ENCODE results near the gene ADAMTS17. TPM values are rescaled to one million over a fixed set of nuclear protein-coding genes. Genes with fewer than 3 reads are reported as not detected.

Gene ADAMTS17
- total RNA-seq, 1 experiment from 2014 or later, result 1.8 TPM

GRCh38 chr15:100106732-100107131 lies 235.0 kb downstream of the ADAMTS17 start (continued):
- TF ChIP-seq EMX1 (CRISPR knock-in tag; IDR thresholded peaks at IDR 0.05) (no peak), JAZF1 (CRISPR knock-in tag; IDR thresholded peaks at IDR 0.05) (no peak), FOXP1 (CRISPR knock-in tag; IDR thresholded peaks at IDR 0.05; ENCODE audit: borderline replicate concordance) (no peak), AR (CRISPR knock-in tag; IDR thresholded peaks at IDR 0.05) (no peak), NR3C1 (CRISPR knock-in tag; conservative IDR thresholded peaks at IDR 0.05; ENCODE audit: low read depth) (no peak), TEAD1 (CRISPR knock-in tag; IDR thresholded peaks at IDR 0.05) (no peak), ATF6 (CRISPR knock-in tag; IDR thresholded peaks at IDR 0.05) (no peak), SMAD4 (CRISPR knock-in tag; IDR thresholded peaks at IDR 0.05) (no peak), CTCF (IDR thresholded peaks at IDR 0.05) (no peak), ATF2 (CRISPR knock-in tag; IDR thresholded peaks at IDR 0.05; ENCODE audit: borderline replicate concordance, low read depth) (no peak), MXD4 (CRISPR knock-in tag; IDR thresholded peaks at IDR 0.05; ENCODE audit: borderline replicate concordance) (no peak)
- TF ChIP-seq, protein P1, sequence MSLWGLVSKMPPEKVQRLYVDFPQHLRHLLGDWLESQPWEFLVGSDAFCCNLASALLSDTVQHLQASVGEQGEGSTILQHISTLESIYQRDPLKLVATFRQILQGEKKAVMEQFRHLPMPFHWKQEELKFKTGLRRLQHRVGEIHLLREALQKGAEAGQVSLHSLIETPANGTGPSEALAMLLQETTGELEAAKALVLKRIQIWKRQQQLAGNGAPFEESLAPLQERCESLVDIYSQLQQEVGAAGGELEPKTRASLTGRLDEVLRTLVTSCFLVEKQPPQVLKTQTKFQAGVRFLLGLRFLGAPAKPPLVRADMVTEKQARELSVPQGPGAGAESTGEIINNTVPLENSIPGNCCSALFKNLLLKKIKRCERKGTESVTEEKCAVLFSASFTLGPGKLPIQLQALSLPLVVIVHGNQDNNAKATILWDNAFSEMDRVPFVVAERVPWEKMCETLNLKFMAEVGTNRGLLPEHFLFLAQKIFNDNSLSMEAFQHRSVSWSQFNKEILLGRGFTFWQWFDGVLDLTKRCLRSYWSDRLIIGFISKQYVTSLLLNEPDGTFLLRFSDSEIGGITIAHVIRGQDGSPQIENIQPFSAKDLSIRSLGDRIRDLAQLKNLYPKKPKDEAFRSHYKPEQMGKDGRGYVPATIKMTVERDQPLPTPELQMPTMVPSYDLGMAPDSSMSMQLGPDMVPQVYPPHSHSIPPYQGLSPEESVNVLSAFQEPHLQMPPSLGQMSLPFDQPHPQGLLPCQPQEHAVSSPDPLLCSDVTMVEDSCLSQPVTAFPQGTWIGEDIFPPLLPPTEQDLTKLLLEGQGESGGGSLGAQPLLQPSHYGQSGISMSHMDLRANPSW (CRISPR knock-in tag; conservative IDR thresholded peaks at IDR 0.05; ENCODE audit: low read depth), result no peak

DNA sequence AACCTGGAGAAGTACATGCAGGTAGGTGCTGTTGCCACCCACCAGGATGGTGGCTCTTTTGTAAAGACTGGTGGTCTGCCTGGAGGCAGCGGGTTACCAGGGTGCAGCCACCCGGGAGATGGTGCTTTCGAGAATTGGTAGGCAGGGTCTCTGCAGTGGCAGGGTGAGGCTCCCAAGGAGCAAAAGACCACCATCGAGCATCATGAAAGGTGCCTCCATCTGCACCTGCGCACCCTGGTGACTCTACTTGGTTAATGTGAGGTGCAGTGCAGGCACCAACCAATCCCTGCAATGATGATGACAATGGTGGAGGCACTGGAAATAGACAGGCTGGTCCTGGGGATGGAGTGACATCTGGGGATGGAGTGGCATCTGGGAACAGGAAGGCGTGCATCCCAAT lies 236.7 kb downstream of the ADAMTS17 start:
- Mint-ChIP-seq H3K9me3 (peaks cover 12% of the 10 kb centered on the region; the same call in 1 of the 2 replicates), H3K27me3 (ENCODE audit: low read depth) (no peaks in the 10 kb centered on the region; the same call in 1 of the 2 replicates), H3K27ac (no peak overlapping the region), H3K4me1 (peaks cover 4% of the 10 kb centered on the region; the same call in 1 of the 2 replicates), H3K36me3 (no peaks in the 10 kb centered on the region), H3K4me3 (no peak overlapping the region)
- DNase-seq (ENCODE audit: low spot score) (no peak), ATAC-seq (no peak)
- POLR2A ChIA-PET, result no interaction called here
- CTCF ChIA-PET, result no interaction called here
- TF ChIP-seq CTCF (IDR thresholded peaks at IDR 0.05), result no peak
- no peak for TF ChIP-seq ZNF396 (CRISPR knock-in tag; IDR thresholded peaks at IDR 0.05; ENCODE audit: borderline replicate concordance)
- TF ChIP-seq MXD4 (CRISPR knock-in tag; IDR thresholded peaks at IDR 0.05; ENCODE audit: borderline replicate concordance), result no peak
- TF ChIP-seq, protein P1 (CRISPR knock-in tag; conservative IDR thresholded peaks at IDR 0.05; ENCODE audit: low read depth), result no peak
- TF ChIP-seq, protein P2, sequence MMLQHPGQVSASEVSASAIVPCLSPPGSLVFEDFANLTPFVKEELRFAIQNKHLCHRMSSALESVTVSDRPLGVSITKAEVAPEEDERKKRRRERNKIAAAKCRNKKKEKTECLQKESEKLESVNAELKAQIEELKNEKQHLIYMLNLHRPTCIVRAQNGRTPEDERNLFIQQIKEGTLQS (CRISPR knock-in tag; conservative IDR thresholded peaks at IDR 0.05), result no peak
- TF ChIP-seq, protein P3, sequence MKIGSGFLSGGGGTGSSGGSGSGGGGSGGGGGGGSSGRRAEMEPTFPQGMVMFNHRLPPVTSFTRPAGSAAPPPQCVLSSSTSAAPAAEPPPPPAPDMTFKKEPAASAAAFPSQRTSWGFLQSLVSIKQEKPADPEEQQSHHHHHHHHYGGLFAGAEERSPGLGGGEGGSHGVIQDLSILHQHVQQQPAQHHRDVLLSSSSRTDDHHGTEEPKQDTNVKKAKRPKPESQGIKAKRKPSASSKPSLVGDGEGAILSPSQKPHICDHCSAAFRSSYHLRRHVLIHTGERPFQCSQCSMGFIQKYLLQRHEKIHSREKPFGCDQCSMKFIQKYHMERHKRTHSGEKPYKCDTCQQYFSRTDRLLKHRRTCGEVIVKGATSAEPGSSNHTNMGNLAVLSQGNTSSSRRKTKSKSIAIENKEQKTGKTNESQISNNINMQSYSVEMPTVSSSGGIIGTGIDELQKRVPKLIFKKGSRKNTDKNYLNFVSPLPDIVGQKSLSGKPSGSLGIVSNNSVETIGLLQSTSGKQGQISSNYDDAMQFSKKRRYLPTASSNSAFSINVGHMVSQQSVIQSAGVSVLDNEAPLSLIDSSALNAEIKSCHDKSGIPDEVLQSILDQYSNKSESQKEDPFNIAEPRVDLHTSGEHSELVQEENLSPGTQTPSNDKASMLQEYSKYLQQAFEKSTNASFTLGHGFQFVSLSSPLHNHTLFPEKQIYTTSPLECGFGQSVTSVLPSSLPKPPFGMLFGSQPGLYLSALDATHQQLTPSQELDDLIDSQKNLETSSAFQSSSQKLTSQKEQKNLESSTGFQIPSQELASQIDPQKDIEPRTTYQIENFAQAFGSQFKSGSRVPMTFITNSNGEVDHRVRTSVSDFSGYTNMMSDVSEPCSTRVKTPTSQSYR (CRISPR knock-in tag; IDR thresholded peaks at IDR 0.05), result no peak
- no peak for TF ChIP-seq MYBL2 (CRISPR knock-in tag; IDR thresholded peaks at IDR 0.05)
